ENCODE measurements around the gene QPRT.
"Not testable (repeated sequence)": the region's sequence is repeated elsewhere in the genome, so short reads cannot be mapped to it uniquely, and the experiment has no call there.

Gene QPRT

DNA sequence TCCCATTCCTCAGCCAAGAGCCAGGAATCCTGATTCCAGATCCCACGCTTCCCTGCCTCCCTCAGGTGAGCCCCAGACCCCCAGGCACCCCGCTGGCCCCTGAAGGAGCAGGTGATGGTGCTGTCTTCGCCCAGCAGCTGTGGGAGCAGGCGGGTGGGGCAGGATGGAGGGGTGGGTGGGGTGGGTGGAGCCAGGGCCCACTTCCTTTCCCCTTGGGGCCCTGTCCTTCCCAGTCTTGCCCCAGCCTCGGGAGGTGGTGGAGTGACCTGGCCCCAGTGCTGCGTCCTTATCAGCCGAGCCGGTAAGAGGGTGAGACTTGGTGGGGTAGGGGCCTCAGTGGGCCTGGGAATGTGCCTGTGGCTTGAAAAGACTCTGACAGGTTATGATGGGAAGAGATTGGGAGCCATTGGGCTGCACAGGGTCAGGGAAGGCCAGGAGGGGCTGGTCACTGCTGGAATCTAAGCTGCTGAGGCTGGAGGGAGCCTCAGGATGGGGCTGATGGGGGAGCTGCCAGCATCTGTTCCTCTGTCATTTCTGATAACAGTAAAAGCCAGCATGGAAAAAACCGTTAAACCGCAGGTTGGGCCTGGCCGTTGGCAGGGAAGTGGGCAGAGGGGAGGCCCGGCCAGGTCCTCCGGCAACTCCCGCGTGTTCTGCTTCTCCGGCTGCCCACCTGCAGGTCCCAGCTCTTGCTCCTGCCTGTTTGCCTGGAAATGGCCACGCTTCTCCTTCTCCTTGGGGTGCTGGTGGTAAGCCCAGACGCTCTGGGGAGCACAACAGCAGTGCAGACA, 15.8 kb upstream of the QPRT start, which contains the start of gene SPN:
TSS of gene SPN (plus strand) at position 232 of the 791 bp plus-strand sequence. CDS start at position 714, 482 bp downstream.
- DNase-seq (ENCODE audit: low spot score): no peak

DNA sequence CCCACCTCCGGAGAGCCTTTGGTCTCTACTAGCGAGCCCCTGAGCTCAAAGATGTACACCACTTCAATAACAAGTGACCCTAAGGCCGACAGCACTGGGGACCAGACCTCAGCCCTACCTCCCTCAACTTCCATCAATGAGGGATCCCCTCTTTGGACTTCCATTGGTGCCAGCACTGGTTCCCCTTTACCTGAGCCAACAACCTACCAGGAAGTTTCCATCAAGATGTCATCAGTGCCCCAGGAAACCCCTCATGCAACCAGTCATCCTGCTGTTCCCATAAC, 15.2 kb upstream of the QPRT start:
- DNase-seq (ENCODE audit: low spot score): no peak

GRCh38 chr16:29664091-29664921, 14.7 kb upstream of the QPRT start:
- DNase-seq (ENCODE audit: low spot score): no peak

DNA sequence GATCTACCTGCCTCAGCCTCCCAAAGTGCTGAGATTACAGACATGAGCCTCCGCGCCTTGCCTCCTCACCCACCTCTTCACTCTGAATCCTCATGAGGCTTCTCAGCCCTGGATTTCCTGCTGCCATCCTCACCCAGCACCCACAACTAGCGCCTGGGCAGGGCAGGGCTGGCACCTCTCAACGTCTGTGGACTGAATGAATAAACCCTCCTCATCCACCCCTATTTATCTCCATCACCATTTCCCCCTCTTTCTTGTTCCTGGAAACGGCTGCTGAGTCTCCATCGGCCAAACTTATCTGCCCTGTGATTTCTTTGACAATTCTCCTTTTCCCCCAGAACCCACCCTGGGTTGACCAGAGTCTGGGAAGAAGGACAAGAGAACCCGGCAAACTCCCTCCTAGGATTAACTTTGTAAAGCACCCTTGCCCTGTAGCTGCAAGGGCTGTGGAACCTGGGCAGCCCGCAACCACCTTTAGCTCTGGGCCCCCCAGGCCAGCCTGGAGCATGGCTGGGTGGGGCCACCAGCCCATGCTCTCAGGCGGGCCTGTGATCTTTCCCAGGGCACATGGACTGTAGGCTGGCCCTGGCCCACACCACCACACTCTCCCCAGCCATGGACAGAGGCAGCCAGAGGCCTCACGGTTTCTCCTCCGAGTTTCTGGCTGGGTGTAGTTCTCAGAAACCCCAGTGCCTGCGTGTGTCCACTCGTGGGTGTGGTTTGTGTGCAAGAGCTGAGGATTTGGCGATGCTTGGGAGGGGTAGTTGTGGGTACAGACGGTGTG, 13.5 kb upstream of the QPRT start:
- no peak for DNase-seq (ENCODE audit: low spot score)

DNA sequence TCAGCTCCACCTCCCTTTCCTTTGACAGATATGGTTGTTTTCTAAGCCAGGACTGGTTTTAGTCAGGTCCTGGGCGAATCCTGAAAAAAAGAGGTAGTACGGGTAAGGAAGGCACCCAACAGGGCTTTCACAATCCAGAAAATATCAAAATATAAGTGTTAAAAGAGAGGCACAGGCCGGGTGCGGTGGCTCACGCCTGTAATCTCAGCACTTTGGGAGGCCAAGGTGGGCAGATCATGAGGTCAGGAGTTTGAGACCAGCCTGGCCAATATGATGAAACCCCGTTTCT, 11.7 kb upstream of the QPRT start:
- not testable (repeated sequence) for DNase-seq (ENCODE audit: low spot score)

DNA sequence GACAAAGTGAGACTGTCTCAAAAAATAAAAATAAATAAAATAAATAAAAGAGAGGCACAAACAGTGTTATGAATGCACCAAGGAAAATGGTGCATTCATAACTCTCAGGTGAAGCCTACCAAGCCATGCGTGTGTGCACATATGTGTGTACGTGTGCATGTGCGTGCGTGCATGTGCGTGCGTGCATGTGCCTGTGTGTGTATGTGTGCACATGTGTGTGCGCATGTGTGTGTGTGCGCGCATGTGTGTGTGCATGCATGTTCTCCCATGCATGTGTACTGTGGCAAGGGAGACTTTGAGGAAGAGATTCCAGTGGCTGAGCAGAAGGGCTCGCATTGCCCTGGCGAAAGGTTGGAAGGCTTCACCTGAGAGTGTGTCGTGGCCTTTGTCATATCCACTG, 11.2 kb upstream of the QPRT start:
- no peak for DNase-seq (ENCODE audit: low spot score)

DNA sequence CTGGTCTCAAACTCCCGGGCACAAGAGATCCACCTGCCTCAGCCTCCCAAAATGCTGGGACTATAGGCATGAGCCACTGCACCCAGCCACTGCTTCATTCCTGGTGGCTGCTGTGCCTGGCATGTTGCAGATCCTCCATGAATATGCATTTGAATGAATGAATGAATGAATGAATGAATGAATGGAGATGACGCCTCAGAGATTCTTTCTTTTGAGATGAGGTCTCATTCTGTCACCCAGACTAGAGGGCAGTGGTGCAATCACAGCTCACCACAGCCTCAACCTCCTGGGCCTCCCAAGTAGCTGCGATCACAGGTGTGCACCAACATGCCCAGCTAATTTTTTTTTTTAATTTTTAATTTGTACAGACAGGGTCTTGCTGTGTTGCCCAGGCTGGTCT, 10.7 kb upstream of the QPRT start:
- no peak for DNase-seq (ENCODE audit: low spot score)

- DNase-seq (ENCODE audit: low spot score): no peak
Observed at GRCh38 chr16:29673501-29673900, 5.5 kb upstream of the QPRT start.

- peak; percentile 93 for DNase-seq (ENCODE audit: low spot score)
Observed at GRCh38 chr16:29674188-29674587, 4.8 kb upstream of the QPRT start.

DNA sequence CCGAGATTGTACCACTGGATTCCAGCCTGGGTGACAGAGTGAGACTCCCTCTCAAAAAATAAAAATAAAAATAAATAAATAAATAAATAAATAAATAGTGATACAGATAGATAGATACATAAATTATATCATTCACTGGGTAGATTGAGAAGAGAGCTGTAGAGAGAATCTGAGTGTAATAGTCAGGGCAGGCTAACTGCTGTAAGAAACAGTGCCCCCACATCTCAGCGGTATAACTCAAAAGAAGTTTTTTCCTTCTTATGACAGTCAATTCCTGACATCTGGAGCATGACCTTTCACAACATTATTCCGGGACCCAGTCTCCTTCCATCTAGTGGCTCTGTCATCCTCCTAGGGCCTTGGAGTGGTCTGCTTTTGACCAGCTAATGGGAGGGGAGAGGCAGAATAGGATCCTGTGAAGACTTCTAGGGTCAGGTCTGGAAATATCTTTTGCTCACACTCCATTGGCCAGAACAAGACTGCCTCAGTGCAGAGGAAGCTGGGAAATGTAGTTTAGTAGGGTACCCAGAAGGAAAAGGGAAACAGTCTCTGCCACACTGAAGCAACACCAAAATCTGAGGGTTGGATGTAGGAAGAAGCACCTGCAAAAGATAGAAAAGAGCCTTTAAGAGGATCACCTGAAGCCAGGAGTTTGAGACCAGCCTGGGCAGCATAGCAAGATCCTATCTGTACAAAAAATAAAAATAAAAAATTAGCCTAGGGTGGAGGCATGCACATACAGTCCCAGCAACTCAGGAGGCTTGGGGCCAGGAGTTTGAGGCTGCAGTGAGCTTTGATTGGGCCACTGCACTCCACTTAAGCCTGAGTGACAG, 3.0 kb upstream of the QPRT start:
- peak; percentile 70 for DNase-seq (ENCODE audit: low spot score)

DNA sequence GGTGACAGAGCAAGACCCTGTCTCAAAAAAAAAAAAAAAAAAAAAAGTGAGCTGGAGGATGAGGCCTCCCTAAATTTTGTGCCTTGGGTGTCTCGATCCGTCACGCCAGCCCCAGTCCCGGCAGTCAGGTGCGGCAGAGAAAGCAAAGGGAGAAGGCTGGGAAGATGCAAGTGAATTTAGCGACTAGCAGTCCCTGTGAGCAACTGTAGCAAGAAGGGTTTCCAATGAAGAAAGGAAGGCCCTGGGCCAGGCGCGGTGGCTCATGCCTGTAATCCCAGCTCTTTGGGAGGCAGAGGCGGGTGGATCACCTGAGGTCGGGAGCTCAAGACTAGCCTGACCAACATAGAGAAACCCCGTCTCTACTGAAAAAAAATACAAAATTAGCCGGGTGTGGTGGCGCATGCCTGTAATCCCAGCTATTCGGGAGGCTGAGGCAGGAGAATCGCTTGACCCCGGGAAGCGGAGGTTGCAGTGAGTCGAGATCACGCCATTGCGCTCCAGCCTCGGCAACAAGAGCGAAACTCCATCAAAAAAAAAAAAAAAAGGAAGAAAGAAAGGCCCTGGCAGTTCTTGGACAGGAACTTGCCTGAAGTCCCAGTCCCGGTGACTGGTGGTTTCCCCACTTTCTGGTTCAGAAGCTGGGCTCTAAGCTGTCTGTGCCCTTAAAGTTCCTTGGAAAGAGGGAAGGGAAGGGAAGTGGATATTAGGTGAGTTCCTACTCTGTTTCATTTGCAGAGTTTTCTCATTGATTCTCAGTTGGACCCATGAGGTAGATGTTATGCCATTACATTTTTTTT, 1.8 kb upstream of the QPRT start:
- DNase-seq (ENCODE audit: low spot score): no peak

DNA sequence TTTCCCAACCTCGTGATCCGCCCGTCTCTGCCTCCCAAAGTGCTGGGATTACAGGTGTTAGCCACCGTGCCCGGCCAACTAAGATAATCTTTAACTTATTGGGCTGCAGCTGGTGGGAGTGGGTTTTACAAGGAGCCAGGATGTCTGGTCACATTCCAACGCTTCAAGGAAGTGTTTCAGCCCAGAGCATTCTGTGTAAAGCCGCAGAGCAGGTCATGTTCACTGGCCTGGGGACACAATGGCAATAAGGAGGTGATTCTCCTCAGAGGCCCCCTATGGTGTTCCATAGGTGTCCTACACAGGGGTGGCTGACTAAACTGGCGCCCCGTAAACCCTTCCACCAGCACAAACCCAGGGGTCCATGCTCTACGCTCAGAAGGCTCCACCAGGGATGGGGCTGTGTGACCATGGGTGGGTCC, 1.2 kb downstream of the QPRT start:
- DNase-seq (ENCODE audit: low spot score): no peak

DNA sequence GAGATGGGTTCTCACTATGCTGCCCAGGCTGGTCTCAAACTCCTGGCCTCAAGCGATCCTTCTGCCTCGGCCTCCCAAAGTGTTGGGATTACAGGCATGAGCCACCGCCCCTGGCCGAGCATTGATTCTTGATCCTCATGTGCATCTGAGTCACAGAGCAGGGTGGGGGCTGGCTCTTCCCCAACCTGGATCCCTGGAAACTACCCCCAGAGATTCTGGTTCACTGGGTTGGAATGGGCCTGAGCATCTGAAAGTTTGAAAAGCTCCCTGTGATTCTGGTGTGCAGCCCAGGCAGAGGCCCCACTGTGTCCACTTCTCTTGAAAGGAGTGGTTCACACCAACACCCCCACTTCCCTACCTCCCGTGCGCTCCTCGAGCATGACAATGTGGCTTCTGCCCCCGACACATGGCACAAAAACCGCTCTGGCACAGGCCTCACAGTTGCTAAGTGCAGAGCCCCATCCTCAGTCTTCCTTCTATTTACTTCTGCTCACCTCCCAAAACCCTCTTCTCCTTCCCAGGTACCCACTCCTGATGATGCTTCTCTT, 4.6 kb downstream of the QPRT start:
- DNase-seq (ENCODE audit: low spot score): no peak

- no peak for DNase-seq (ENCODE audit: low spot score)
Observed at GRCh38 chr16:29684679-29685078, 5.7 kb downstream of the QPRT start.

- DNase-seq (ENCODE audit: low spot score): no peak
Observed at GRCh38 chr16:29686740-29687332, 7.9 kb downstream of the QPRT start.

- no peak for DNase-seq (ENCODE audit: low spot score)
Observed at GRCh38 chr16:29687755-29688154, 8.8 kb downstream of the QPRT start.

- no peak for DNase-seq (ENCODE audit: low spot score)
Observed at GRCh38 chr16:29688172-29688571, 9.2 kb downstream of the QPRT start.

GRCh38 chr16:29689490-29690351, 10.7 kb downstream of the QPRT start:
- DNase-seq (ENCODE audit: low spot score): not testable (repeated sequence)

DNA sequence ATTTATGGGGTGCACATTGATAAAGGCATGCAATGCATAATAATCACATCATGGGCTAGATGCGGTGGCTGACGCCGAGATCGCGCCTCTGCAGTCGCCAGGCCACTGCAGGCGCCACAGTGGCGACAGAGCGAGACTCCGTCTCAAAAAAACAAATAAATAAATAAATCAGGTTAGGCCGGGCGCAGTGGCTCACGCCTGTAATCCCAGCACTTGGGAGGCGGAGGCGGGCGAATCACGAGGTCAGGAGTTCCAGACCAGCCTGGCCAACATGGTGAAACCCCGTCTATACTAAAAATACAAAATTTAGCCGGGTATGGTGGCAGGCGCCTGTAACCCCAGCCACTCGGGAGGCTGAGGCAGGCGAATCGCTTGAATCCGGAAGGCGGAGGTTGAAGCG, 13.6 kb downstream of the QPRT start:
- DNase-seq (ENCODE audit: low spot score): not testable (repeated sequence)

Data from Ammon's horn (tissue), 1 donor.